ENCODE measurements around the gene EIF4EBP2. TPM values are rescaled to one million over a fixed set of nuclear protein-coding genes. Genes with fewer than 3 reads are reported as not detected.
A peak's percentile ranks its signal among the peaks of the same experiment; 100 is the strongest.

The EIF4EBP2 gene
- total RNA-seq, 1 experiment from 2014 or later: 112 TPM

- H3K36me3 Mint-ChIP-seq: peaks cover 6% of the 10 kb centered on the region
- peaks cover 19% of the 10 kb centered on the region for H3K27me3 Mint-ChIP-seq (ENCODE audit: low read depth)
- DNase-seq (ENCODE audit: low spot score) (peak; percentile 67), ATAC-seq (peak; percentile 65)
- POLR2A ChIA-PET: interaction anchor here (0.8 to 1.7 kb wide), 5 partner anchors 13 to 55 kb away, joined by 3 to 16 read pairs (median 6); partner anchors contain the start of genes EIF4EBP2 and PALD1
- peak overlapping the region; percentile 77 for H3K4me3 Mint-ChIP-seq
- H3K4me1 Mint-ChIP-seq: peaks cover 74% of the 10 kb centered on the region
- H3K27ac Mint-ChIP-seq: peak overlapping the region; percentile 95
- CTCF ChIA-PET: interaction anchor here (0.6 to 2.4 kb wide), 15 partner anchors 8 to 296 kb away, joined by 3 to 19 read pairs (median 4); partner anchors contain the start of genes EIF4EBP2 and TYSND1
- no peaks in the 10 kb centered on the region for H3K9me3 Mint-ChIP-seq
- no peak for TF ChIP-seq IRF2 (CRISPR knock-in tag; IDR thresholded peaks at IDR 0.05; ENCODE audit: borderline replicate concordance, low read depth)
- peak; percentile 76 for TF ChIP-seq TEAD1 (CRISPR knock-in tag; IDR thresholded peaks at IDR 0.05)
- no peak for TF ChIP-seq SMAD3 (CRISPR knock-in tag; IDR thresholded peaks at IDR 0.05; ENCODE audit: borderline replicate concordance)
- TF ChIP-seq, protein P1, sequence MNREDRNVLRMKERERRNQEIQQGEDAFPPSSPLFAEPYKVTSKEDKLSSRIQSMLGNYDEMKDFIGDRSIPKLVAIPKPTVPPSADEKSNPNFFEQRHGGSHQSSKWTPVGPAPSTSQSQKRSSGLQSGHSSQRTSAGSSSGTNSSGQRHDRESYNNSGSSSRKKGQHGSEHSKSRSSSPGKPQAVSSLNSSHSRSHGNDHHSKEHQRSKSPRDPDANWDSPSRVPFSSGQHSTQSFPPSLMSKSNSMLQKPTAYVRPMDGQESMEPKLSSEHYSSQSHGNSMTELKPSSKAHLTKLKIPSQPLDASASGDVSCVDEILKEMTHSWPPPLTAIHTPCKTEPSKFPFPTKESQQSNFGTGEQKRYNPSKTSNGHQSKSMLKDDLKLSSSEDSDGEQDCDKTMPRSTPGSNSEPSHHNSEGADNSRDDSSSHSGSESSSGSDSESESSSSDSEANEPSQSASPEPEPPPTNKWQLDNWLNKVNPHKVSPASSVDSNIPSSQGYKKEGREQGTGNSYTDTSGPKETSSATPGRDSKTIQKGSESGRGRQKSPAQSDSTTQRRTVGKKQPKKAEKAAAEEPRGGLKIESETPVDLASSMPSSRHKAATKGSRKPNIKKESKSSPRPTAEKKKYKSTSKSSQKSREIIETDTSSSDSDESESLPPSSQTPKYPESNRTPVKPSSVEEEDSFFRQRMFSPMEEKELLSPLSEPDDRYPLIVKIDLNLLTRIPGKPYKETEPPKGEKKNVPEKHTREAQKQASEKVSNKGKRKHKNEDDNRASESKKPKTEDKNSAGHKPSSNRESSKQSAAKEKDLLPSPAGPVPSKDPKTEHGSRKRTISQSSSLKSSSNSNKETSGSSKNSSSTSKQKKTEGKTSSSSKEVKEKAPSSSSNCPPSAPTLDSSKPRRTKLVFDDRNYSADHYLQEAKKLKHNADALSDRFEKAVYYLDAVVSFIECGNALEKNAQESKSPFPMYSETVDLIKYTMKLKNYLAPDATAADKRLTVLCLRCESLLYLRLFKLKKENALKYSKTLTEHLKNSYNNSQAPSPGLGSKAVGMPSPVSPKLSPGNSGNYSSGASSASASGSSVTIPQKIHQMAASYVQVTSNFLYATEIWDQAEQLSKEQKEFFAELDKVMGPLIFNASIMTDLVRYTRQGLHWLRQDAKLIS (CRISPR knock-in tag; IDR thresholded peaks at IDR 0.05; ENCODE audit: borderline replicate concordance): peak; percentile 78; the same call in 1 of the 2 replicates
- TF ChIP-seq NFE2L1 (CRISPR knock-in tag; IDR thresholded peaks at IDR 0.05): peak; percentile 74
- peak; percentile 85 for TF ChIP-seq ZNF121 (CRISPR knock-in tag; IDR thresholded peaks at IDR 0.05)
- TF ChIP-seq, protein P2, sequence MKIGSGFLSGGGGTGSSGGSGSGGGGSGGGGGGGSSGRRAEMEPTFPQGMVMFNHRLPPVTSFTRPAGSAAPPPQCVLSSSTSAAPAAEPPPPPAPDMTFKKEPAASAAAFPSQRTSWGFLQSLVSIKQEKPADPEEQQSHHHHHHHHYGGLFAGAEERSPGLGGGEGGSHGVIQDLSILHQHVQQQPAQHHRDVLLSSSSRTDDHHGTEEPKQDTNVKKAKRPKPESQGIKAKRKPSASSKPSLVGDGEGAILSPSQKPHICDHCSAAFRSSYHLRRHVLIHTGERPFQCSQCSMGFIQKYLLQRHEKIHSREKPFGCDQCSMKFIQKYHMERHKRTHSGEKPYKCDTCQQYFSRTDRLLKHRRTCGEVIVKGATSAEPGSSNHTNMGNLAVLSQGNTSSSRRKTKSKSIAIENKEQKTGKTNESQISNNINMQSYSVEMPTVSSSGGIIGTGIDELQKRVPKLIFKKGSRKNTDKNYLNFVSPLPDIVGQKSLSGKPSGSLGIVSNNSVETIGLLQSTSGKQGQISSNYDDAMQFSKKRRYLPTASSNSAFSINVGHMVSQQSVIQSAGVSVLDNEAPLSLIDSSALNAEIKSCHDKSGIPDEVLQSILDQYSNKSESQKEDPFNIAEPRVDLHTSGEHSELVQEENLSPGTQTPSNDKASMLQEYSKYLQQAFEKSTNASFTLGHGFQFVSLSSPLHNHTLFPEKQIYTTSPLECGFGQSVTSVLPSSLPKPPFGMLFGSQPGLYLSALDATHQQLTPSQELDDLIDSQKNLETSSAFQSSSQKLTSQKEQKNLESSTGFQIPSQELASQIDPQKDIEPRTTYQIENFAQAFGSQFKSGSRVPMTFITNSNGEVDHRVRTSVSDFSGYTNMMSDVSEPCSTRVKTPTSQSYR (CRISPR knock-in tag; IDR thresholded peaks at IDR 0.05): 0 out of 2 replicates have a peak, but pooled peaks have one; percentile 30
- 0 out of 2 replicates have a peak, but pooled peaks have one; percentile 28 for TF ChIP-seq USF1 (CRISPR knock-in tag; IDR thresholded peaks at IDR 0.05)
- TF ChIP-seq, protein P3, sequence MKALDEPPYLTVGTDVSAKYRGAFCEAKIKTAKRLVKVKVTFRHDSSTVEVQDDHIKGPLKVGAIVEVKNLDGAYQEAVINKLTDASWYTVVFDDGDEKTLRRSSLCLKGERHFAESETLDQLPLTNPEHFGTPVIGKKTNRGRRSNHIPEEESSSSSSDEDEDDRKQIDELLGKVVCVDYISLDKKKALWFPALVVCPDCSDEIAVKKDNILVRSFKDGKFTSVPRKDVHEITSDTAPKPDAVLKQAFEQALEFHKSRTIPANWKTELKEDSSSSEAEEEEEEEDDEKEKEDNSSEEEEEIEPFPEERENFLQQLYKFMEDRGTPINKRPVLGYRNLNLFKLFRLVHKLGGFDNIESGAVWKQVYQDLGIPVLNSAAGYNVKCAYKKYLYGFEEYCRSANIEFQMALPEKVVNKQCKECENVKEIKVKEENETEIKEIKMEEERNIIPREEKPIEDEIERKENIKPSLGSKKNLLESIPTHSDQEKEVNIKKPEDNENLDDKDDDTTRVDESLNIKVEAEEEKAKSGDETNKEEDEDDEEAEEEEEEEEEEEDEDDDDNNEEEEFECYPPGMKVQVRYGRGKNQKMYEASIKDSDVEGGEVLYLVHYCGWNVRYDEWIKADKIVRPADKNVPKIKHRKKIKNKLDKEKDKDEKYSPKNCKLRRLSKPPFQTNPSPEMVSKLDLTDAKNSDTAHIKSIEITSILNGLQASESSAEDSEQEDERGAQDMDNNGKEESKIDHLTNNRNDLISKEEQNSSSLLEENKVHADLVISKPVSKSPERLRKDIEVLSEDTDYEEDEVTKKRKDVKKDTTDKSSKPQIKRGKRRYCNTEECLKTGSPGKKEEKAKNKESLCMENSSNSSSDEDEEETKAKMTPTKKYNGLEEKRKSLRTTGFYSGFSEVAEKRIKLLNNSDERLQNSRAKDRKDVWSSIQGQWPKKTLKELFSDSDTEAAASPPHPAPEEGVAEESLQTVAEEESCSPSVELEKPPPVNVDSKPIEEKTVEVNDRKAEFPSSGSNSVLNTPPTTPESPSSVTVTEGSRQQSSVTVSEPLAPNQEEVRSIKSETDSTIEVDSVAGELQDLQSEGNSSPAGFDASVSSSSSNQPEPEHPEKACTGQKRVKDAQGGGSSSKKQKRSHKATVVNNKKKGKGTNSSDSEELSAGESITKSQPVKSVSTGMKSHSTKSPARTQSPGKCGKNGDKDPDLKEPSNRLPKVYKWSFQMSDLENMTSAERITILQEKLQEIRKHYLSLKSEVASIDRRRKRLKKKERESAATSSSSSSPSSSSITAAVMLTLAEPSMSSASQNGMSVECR (CRISPR knock-in tag; IDR thresholded peaks at IDR 0.05; ENCODE audit: borderline replicate concordance): 0 out of 2 replicates have a peak, but pooled peaks have one; percentile 57
- TF ChIP-seq, protein P4, sequence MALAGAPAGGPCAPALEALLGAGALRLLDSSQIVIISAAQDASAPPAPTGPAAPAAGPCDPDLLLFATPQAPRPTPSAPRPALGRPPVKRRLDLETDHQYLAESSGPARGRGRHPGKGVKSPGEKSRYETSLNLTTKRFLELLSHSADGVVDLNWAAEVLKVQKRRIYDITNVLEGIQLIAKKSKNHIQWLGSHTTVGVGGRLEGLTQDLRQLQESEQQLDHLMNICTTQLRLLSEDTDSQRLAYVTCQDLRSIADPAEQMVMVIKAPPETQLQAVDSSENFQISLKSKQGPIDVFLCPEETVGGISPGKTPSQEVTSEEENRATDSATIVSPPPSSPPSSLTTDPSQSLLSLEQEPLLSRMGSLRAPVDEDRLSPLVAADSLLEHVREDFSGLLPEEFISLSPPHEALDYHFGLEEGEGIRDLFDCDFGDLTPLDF (CRISPR knock-in tag; IDR thresholded peaks at IDR 0.05): no peak
- no peak for TF ChIP-seq ZNF317 (CRISPR knock-in tag; IDR thresholded peaks at IDR 0.05; ENCODE audit: borderline replicate concordance, low read depth)
- TF ChIP-seq MYBL2 (CRISPR knock-in tag; IDR thresholded peaks at IDR 0.05): peak; percentile 49; the same call in 1 of the 2 replicates
- TF ChIP-seq SMAD4 (CRISPR knock-in tag; IDR thresholded peaks at IDR 0.05): no peak
- TF ChIP-seq, protein P5, sequence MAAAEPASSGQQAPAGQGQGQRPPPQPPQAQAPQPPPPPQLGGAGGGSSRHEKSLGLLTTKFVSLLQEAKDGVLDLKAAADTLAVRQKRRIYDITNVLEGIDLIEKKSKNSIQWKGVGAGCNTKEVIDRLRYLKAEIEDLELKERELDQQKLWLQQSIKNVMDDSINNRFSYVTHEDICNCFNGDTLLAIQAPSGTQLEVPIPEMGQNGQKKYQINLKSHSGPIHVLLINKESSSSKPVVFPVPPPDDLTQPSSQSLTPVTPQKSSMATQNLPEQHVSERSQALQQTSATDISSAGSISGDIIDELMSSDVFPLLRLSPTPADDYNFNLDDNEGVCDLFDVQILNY (CRISPR knock-in tag; IDR thresholded peaks at IDR 0.05): no peak
- TF ChIP-seq SP1 (CRISPR knock-in tag; conservative IDR thresholded peaks at IDR 0.05): peak; percentile 66; the same call in 1 of the 2 replicates
- TF ChIP-seq, protein P6, sequence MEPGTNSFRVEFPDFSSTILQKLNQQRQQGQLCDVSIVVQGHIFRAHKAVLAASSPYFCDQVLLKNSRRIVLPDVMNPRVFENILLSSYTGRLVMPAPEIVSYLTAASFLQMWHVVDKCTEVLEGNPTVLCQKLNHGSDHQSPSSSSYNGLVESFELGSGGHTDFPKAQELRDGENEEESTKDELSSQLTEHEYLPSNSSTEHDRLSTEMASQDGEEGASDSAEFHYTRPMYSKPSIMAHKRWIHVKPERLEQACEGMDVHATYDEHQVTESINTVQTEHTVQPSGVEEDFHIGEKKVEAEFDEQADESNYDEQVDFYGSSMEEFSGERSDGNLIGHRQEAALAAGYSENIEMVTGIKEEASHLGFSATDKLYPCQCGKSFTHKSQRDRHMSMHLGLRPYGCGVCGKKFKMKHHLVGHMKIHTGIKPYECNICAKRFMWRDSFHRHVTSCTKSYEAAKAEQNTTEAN (CRISPR knock-in tag; IDR thresholded peaks at IDR 0.05): peak; percentile 76; the same call in 1 of the 2 replicates
- no peak for TF ChIP-seq PRRX2 (CRISPR knock-in tag; IDR thresholded peaks at IDR 0.05)
These were observed 38.5 kb downstream of the EIF4EBP2 start for GRCh38 chr10:70442332-70442988.
